ENCODE results near the gene SLC25A39. TPM values are rescaled to one million over a fixed set of nuclear protein-coding genes. Genes with fewer than 3 reads are reported as not detected.
A peak's percentile ranks its signal among the peaks of the same experiment; 100 is the strongest.

The SLC25A39 gene
- total RNA-seq, 2 experiments from 2014 or later, result 149 to 153 TPM

- DNase-seq (no peak), ATAC-seq (no peak)
- Mint-ChIP-seq H3K27me3 (no peaks in the 10 kb centered on the region), H3K4me3 (no peak overlapping the region), H3K27ac (no peak overlapping the region), H3K9me3 (no peaks in the 10 kb centered on the region), H3K36me3 (ENCODE audit: low read depth) (peaks cover 2% of the 10 kb centered on the region), H3K4me1 (ENCODE audit: low read depth) (no peaks in the 10 kb centered on the region)
- ChIA-PET POLR2A (interaction anchor here (1.5 kb wide), 1 partner anchor 21 kb away, joined by 3 read pairs; no protein-coding TSS in a partner anchor), CTCF (interaction anchor here (1.2 to 3.5 kb wide), 4 partner anchors 11 to 19 kb away, joined by 4 to 14 read pairs (median 9); partner anchors contain the start of gene GRN)
- no peak for TF ChIP-seq CTCF (IDR thresholded peaks at IDR 0.05)
- intact Hi-C loops (cut with micrococcal nuclease), result no loop called here
These were observed 31.6 kb upstream of the SLC25A39 start for GRCh38 chr17:44356241-44356640.

DNA sequence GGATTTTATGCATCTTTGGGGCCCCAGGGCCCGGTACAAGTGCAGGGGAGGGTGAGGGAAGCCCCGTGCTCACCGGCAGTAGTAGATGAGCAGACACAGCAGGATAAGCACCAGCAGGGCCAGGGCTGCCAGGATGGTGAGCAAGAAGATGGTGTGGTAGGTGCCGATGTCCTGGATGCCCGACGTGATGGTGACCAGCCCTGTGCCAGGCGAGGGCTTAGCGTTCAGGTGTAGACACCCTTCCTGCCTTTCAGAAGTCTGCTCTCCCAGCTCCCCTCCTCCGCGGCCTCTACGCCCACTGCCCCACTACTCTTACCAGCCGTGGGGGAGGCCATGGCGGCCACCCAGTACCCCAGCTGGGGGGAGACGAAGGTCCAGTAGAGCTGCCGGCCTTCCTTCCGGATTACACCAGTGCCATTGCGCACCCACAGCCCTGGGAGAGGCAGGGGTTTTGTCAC is 31.0 kb upstream of the SLC25A39 start:
- ChIA-PET CTCF (interaction anchor here (0.5 to 4.6 kb wide), 5 partner anchors 10 to 146 kb away, joined by 3 to 35 read pairs (median 5); partner anchors contain the start of gene GRN), POLR2A (interaction anchor here (1.3 to 1.5 kb wide), 2 partner anchors 21 to 156 kb away, joined by 3 to 4 read pairs; partner anchors contain the start of gene ATXN7L3)
- no peaks in the 10 kb centered on the region for H3K27me3 Mint-ChIP-seq
- ATAC-seq, result no peak
- TF ChIP-seq CTCF (IDR thresholded peaks at IDR 0.05), result no peak
- intact Hi-C loops (cut with micrococcal nuclease), result no loop called here
- no peaks in the 10 kb centered on the region for H3K9me3 Mint-ChIP-seq
- no peaks in the 10 kb centered on the region for H3K4me1 Mint-ChIP-seq (ENCODE audit: low read depth)
- H3K27ac Mint-ChIP-seq, result no peak overlapping the region
- H3K4me3 Mint-ChIP-seq, result no peak overlapping the region
- peaks cover 2% of the 10 kb centered on the region for H3K36me3 Mint-ChIP-seq (ENCODE audit: low read depth)
- DNase-seq, result no peak

- Mint-ChIP-seq H3K27me3 (no peaks in the 10 kb centered on the region), H3K36me3 (ENCODE audit: low read depth) (peaks cover 2% of the 10 kb centered on the region), H3K27ac (no peak overlapping the region), H3K4me1 (ENCODE audit: low read depth) (no peaks in the 10 kb centered on the region), H3K4me3 (peak overlapping the region; percentile 64), H3K9me3 (no peaks in the 10 kb centered on the region)
- peak; percentile 55 for ATAC-seq
- POLR2A ChIA-PET, result interaction anchor here (1.3 to 1.5 kb wide), 3 partner anchors 20 to 156 kb away, joined by 3 to 4 read pairs (median 3); partner anchors contain the start of gene ATXN7L3
- intact Hi-C loops (cut with micrococcal nuclease), result no loop called here
- peak; percentile 77 for DNase-seq
- CTCF ChIA-PET, result interaction anchor here (0.5 to 6.2 kb wide), 22 partner anchors 7 to 169 kb away, joined by 3 to 51 read pairs (median 4); partner anchors contain the start of genes FAM171A2, GRN and TMUB2
- TF ChIP-seq CTCF (IDR thresholded peaks at IDR 0.05), result peak; percentile 65
These were observed 30.2 kb upstream of the SLC25A39 start for GRCh38 chr17:44354582-44355561.

GRCh38 chr17:44353672-44354331 is 29.2 kb upstream of the SLC25A39 start:
- H3K4me3 Mint-ChIP-seq, result peak overlapping the region; percentile 44
- no peak overlapping the region for H3K27ac Mint-ChIP-seq
- DNase-seq (no peak), ATAC-seq (peak; percentile 4)
- POLR2A ChIA-PET, result interaction anchor here (1.3 to 1.6 kb wide), 3 partner anchors 31 to 169 kb away, joined by 3 to 5 read pairs (median 5); no protein-coding TSS in a partner anchor
- no peaks in the 10 kb centered on the region for H3K4me1 Mint-ChIP-seq (ENCODE audit: low read depth)
- intact Hi-C loops (cut with micrococcal nuclease), result no loop called here
- CTCF ChIA-PET, result interaction anchor here (0.6 to 6.2 kb wide), 22 partner anchors 8 to 410 kb away, joined by 3 to 51 read pairs (median 4); partner anchors contain the start of genes FAM171A2, GRN and TMUB2
- H3K36me3 Mint-ChIP-seq (ENCODE audit: low read depth), result peaks cover 2% of the 10 kb centered on the region
- TF ChIP-seq CTCF (IDR thresholded peaks at IDR 0.05), result no peak
- H3K27me3 Mint-ChIP-seq, result no peaks in the 10 kb centered on the region
- no peaks in the 10 kb centered on the region for H3K9me3 Mint-ChIP-seq
